K562 (cell line): ENCODE measurements around the gene IQUB. TPM values are rescaled to one million over a fixed set of nuclear protein-coding genes. Genes with fewer than 3 reads are reported as not detected.

Experiments
- ATAC-seq: fragments of 200-7000 bp; cut with Tn5 transposase; 3 replicates; pipeline ENCODE4 v1.9.1; 2020; ENCODE audit warnings: moderate library complexity
- BruUV-seq: library from RNA; stranded (reverse); fragments of 400-500 nt; replicated peaks from 2 replicates; lab custom pipeline; 2021; lab: Mats Ljungman, UMichigan
- CTCF ChIA-PET: fragments of 300-600 bp; formaldehyde crosslinking; extraction: SDS; loops from one replicate; lab custom pipeline; 2021; ENCODE audit warnings: low intra/inter-chr PET ratio; lab: Yijun Ruan, JAX
- POLR2A ChIA-PET: fragments of 300-600, 350-650 bp; sonication (Branson Sonifier 250); formaldehyde crosslinking; extraction: SDS; loops from one replicate; lab custom pipeline; 2021; ENCODE audit warnings: antibody characterized with exemption, inconsistent platforms; lab: Yijun Ruan, JAX
- DNase-seq, 4 experiments: peaks; one replicate each; pipeline versions ENCODE4 v3.0.0 to v3.0.0-alpha.2; 2011 to 2018; ENCODE audit warnings: low spot score in 3 of 4, mixed read lengths in 3 of 4; ENCODE audit errors: extremely low read depth in 1 of 4
- FAIRE-seq: peaks from 2 replicates; lab custom pipeline; 2011; peaks lifted over from hg19 to GRCh38; lab: Jason Lieb, UNC
- H2AFZ ChIP-seq: 2 replicates; pipeline ENCODE4 v1.6.0; 2011; ENCODE audit warnings: low read depth, low read length, control low read depth, inconsistent platforms
- H3K27ac ChIP-seq: fragments of 200-600 bp; 3 replicates; pipeline ENCODE4 v1.8.0; 2011; ENCODE audit warnings: low read depth, mild to moderate bottlenecking, control low read depth, inconsistent platforms, low read length, moderate library complexity, mixed read lengths; ENCODE audit errors: extremely low read depth
- H3K27me3 ChIP-seq, 2 experiments: fragments of 300-600 bp in 1 of 2; 2 replicates in 1 of 2; 3 replicates in 1 of 2; pipeline versions ENCODE4 v1.6.0 to v1.8.0; 2011; ENCODE audit warnings: inconsistent platforms in 2 of 2, low read length in 2 of 2, mild to moderate bottlenecking in 1 of 2, mixed read lengths in 1 of 2, moderate library complexity in 1 of 2; ENCODE audit not compliant: control insufficient read depth in 2 of 2, insufficient read depth in 2 of 2
- H3K36me3 ChIP-seq: fragments of 300-600 bp; 3 replicates; pipeline ENCODE4 v1.8.0; 2011; ENCODE audit warnings: mild to moderate bottlenecking, low read length, inconsistent platforms; ENCODE audit not compliant: control insufficient read depth, insufficient read depth
- H3K4me1 ChIP-seq, 2 experiments: fragments of 200-600 bp in 1 of 2; replicated peaks in 1 of 2; 2 replicates in 1 of 2; 3 replicates in 1 of 2; pipeline versions ENCODE4 v1.5.1 to v1.8.0; 2011; ENCODE audit warnings: inconsistent platforms in 2 of 2, low read length in 2 of 2, mild to moderate bottlenecking in 1 of 2, mixed read lengths in 1 of 2, moderate library complexity in 1 of 2; ENCODE audit not compliant: control insufficient read depth in 2 of 2, insufficient read depth in 2 of 2
- H3K4me2 ChIP-seq: 2 replicates; pipeline ENCODE4 v1.6.1; 2011; ENCODE audit warnings: low read length, control low read depth, inconsistent platforms, mixed read lengths; ENCODE audit not compliant: insufficient read depth
- H3K4me3 ChIP-seq: fragments of 200-600 bp; sonication (generic), shearing (Covaris generic); 2 replicates; pipeline ENCODE4 v1.5.1; 2016; ENCODE audit warnings: control low read depth, inconsistent platforms
- H3K79me2 ChIP-seq: fragments of 200-600 bp; 3 replicates; pipeline ENCODE4 v1.8.0; 2011; ENCODE audit warnings: low read length, inconsistent platforms; ENCODE audit not compliant: control insufficient read depth, insufficient read depth
- H3K9ac ChIP-seq, 2 experiments: 2 replicates each; pipeline versions ENCODE4 v1.6.0 to v1.6.1; 2011; ENCODE audit warnings: low read depth in 2 of 2, low read length in 2 of 2, control low read depth in 1 of 2, inconsistent platforms in 1 of 2, mild to moderate bottlenecking in 1 of 2, mixed read lengths in 1 of 2; ENCODE audit not compliant: insufficient read depth in 1 of 2
- H3K9me1 ChIP-seq: one replicate; pipeline ENCODE4 v1.6.0; 2011; ENCODE audit warnings: inconsistent platforms, mild to moderate bottlenecking, low read length, moderate library complexity; ENCODE audit not compliant: control insufficient read depth, insufficient read depth
- H3K9me3 ChIP-seq: replicated peaks from 2 replicates; pipeline ENCODE4 v1.5.1; 2011; ENCODE audit warnings: low read depth, low read length, inconsistent platforms; ENCODE audit not compliant: control insufficient read depth, insufficient read depth
- H4K20me1 ChIP-seq: replicated peaks from 2 replicates; pipeline ENCODE4 v1.6.1; 2011; ENCODE audit warnings: low read length, inconsistent platforms, mixed read lengths; ENCODE audit not compliant: control insufficient read depth, insufficient read depth
- FOS ChIP-seq: IDR thresholded peaks from 3 replicates; pipeline ENCODE4 v1.6.1; 2011; ENCODE audit not compliant: insufficient read length; ENCODE audit errors: extremely low read depth
- REST ChIP-seq, 2 experiments: fragments of 450-650 bp; formaldehyde crosslinking in 1 of 2; IDR thresholded peaks; 2 replicates each; pipeline versions ENCODE4 v1.4.0 to v1.6.1; 2014 to 2020; ENCODE audit warnings: mild to moderate bottlenecking in 2 of 2, borderline replicate concordance in 1 of 2, low read depth in 1 of 2
- SREBF1 ChIP-seq: fragments of 150-350 bp; IDR thresholded peaks from 2 replicates; pipeline ENCODE4 v1.6.1; 2014; ENCODE audit warnings: antibody characterized with exemption, low read depth, low read length, borderline replicate concordance
- ZBED1 ChIP-seq: IDR thresholded peaks from 2 replicates; pipeline ENCODE4 v1.6.1; 2014
- ZNF778 ChIP-seq: fragments of 450-650 bp; formaldehyde crosslinking; IDR thresholded peaks from 2 replicates; pipeline ENCODE4 v1.4.0; 2020; ENCODE audit warnings: mild to moderate bottlenecking, moderate library complexity
- WGBS: fragments of 100-300 bp; shearing (Covaris generic); methylation state at CpG from one replicate; pipeline ENCODE4 v1.1.6; 2016; ENCODE audit warnings: low coverage, mixed read lengths; ENCODE audit not compliant: insufficient coverage; ENCODE audit errors: missing lambda C conversion rate; 5-methylcytosine and 5-hydroxymethylcytosine counted together
- in situ Hi-C: fragments of 300-500 bp; cut with MboI; formaldehyde crosslinking; loops from 4 replicates; pipeline ENCODE4 v1.15.0; 2018; ENCODE audit warnings: inconsistent platforms, mixed read lengths
- intact Hi-C: fragments of 100-400 bp; cut with micrococcal nuclease; formaldehyde crosslinking; loops from 2 replicates; pipeline ENCODE4 v1.14.2; 2022
- polyA plus RNA-seq, 8 experiments: library from polyadenylated mRNA; depleted of rRNA in 4 of 8; stranded (reverse) in 5 of 8; unstranded in 3 of 8; fragments of >200 nt; fragmentation: Nextera tagmentation in 2 of 8; fragmentation: Illumina TruSeq in 1 of 8; extraction: Ambion mirVana in 2 of 8; extraction: Trizol in 1 of 8; gene quantifications; 2 replicates each; pipeline versions ENCODE4 v1.2.1 to v1.2.3, GENCODE V29; 2011 to 2014; ENCODE audit warnings: inconsistent platforms in 1 of 8, missing spikeins in 1 of 8
- total RNA-seq, 7 experiments: library from RNA; depleted of rRNA in 6 of 7; stranded (reverse); fragments of >200 nt in 6 of 7; fragmentation: Illumina TruSeq in 2 of 7; extraction: Trizol in 2 of 7; gene quantifications; 2 replicates each; pipeline versions ENCODE4 v1.2.1 to v1.2.3, GENCODE V29; 2011 to 2021; ENCODE audit warnings: low replicate concordance in 1 of 7

Gene IQUB
- total and polyA plus RNA-seq, 9 of the 15 experiments (the other 6 are each of a cell fraction or from before 2014, with no cell fraction given): 0.62 to 2.6 (median 1.4) TPM

GRCh38 chr7:123502201-123502600 lies 32.2 kb downstream of the IQUB start:
- no peak overlapping the region for H3K27ac ChIP-seq
- H3K4me2 ChIP-seq: no peak overlapping the region
- no peak for TF ChIP-seq ZNF778 (CRISPR knock-in tag)
- TF ChIP-seq SREBF1: no peak
- TF ChIP-seq ZBED1: no peak
- no peak for TF ChIP-seq FOS
- no peak for TF ChIP-seq REST (IDR thresholded peaks at IDR 0.05; ENCODE audit: borderline replicate concordance)
- TF ChIP-seq REST (CRISPR knock-in tag; IDR thresholded peaks at IDR 0.05; ENCODE audit: low read depth): no peak
- H3K9me3 ChIP-seq: peaks cover 5% of the 10 kb centered on the region; the same call in 1 of the 2 replicates
- FAIRE-seq (no peak), ATAC-seq (no peak), DNase-seq (no peak)
- H3K9ac ChIP-seq: no peak overlapping the region
- H3K9me1 ChIP-seq: no peaks in the 10 kb centered on the region
- no peaks in the 10 kb centered on the region for H3K79me2 ChIP-seq
- H3K4me1 ChIP-seq: peaks cover 0 to 21% of the 10 kb centered on the region in 2 experiments; a peak in 4 of 5 replicates
- 42% methylated on average over 5 of the region's 5 CpGs for WGBS
- H3K36me3 ChIP-seq: no peaks in the 10 kb centered on the region; the same call in 2 of the 3 replicates
- CTCF ChIA-PET: no interaction called here
- H2AFZ ChIP-seq: no peak overlapping the region; the same call in 1 of the 2 replicates
- no peak overlapping the region for H3K4me3 ChIP-seq
- H3K27me3 ChIP-seq: no peaks in the 10 kb centered on the region
- POLR2A ChIA-PET: no interaction called here
- no peaks in the 10 kb centered on the region for H4K20me1 ChIP-seq
- no TSS peak for BruUV-seq
- intact Hi-C loops (no loop called here), in situ Hi-C loops (no loop called here)
